T-helper 1 cell treated with Interleukin-12 subunit alpha and Interleukin-12 subunit beta and Interleukin-4 antibody, amounts not matched to agents 30 μg/mL and 1 μg/mL, for 36 hours (primary cell): ENCODE results near the gene CYP2A6.

Experiments used
- H3K27ac Mint-ChIP-seq: one replicate; pipeline ENCODE4 v1.8.0; 2021; ENCODE audit warnings: mild to moderate bottlenecking, mixed read lengths
- H3K27me3 Mint-ChIP-seq: one replicate; pipeline ENCODE4 v1.8.0; 2021; ENCODE audit warnings: low read depth, mixed read lengths
- H3K36me3 Mint-ChIP-seq: one replicate; pipeline ENCODE4 v1.8.0; 2021; ENCODE audit warnings: low read depth, mixed read lengths
- H3K4me1 Mint-ChIP-seq: one replicate; pipeline ENCODE4 v1.8.0; 2021; ENCODE audit warnings: low read depth, mixed read lengths
- H3K4me3 Mint-ChIP-seq: one replicate; pipeline ENCODE4 v1.8.0; 2021; ENCODE audit warnings: mild to moderate bottlenecking, moderate library complexity, mixed read lengths
- H3K9me3 Mint-ChIP-seq: one replicate; pipeline ENCODE4 v1.8.0; 2021; ENCODE audit warnings: mixed read lengths

The CYP2A6 gene

GRCh38 chr19:40803857-40804782 is 46.1 kb downstream of the CYP2A6 start:
- Mint-ChIP-seq H3K27me3 (no peaks in the 10 kb centered on the region), H3K9me3 (no peaks in the 10 kb centered on the region), H3K4me3 (peak overlapping the region; percentile 83), H3K4me1 (peaks cover 68% of the 10 kb centered on the region), H3K36me3 (peaks cover 48% of the 10 kb centered on the region), H3K27ac (peak overlapping the region; percentile 96)

GRCh38 chr19:40803170-40803856 is 46.9 kb downstream of the CYP2A6 start:
- Mint-ChIP-seq H3K9me3 (no peaks in the 10 kb centered on the region), H3K4me1 (peaks cover 72% of the 10 kb centered on the region), H3K27me3 (no peaks in the 10 kb centered on the region), H3K4me3 (peak overlapping the region; percentile 83), H3K36me3 (peaks cover 51% of the 10 kb centered on the region), H3K27ac (peak overlapping the region; percentile 96)

- H3K27ac Mint-ChIP-seq: peak overlapping the region; percentile 96
- H3K4me1 Mint-ChIP-seq: peaks cover 72% of the 10 kb centered on the region
- no peaks in the 10 kb centered on the region for H3K27me3 Mint-ChIP-seq
- H3K9me3 Mint-ChIP-seq: no peaks in the 10 kb centered on the region
- H3K36me3 Mint-ChIP-seq: peaks cover 47% of the 10 kb centered on the region
- H3K4me3 Mint-ChIP-seq: peak overlapping the region; percentile 83
Measured at GRCh38 chr19:40802300-40803169, 47.7 kb downstream of the CYP2A6 start.

GRCh38 chr19:40801426-40802299 is 48.6 kb downstream of the CYP2A6 start:
- Mint-ChIP-seq H3K36me3 (peaks cover 44% of the 10 kb centered on the region), H3K9me3 (no peaks in the 10 kb centered on the region), H3K4me1 (peaks cover 70% of the 10 kb centered on the region), H3K27ac (peak overlapping the region; percentile 96), H3K4me3 (peak overlapping the region; percentile 96), H3K27me3 (no peaks in the 10 kb centered on the region)

GRCh38 chr19:40800997-40801377 is 49.3 kb downstream of the CYP2A6 start:
- H3K36me3 Mint-ChIP-seq: peaks cover 46% of the 10 kb centered on the region
- H3K27ac Mint-ChIP-seq: peak overlapping the region; percentile 96
- no peaks in the 10 kb centered on the region for H3K9me3 Mint-ChIP-seq
- peaks cover 67% of the 10 kb centered on the region for H3K4me1 Mint-ChIP-seq
- peak overlapping the region; percentile 96 for H3K4me3 Mint-ChIP-seq
- H3K27me3 Mint-ChIP-seq: no peaks in the 10 kb centered on the region

GRCh38 chr19:40800339-40800996 is 49.8 kb downstream of the CYP2A6 start:
- Mint-ChIP-seq H3K4me3 (peak overlapping the region; percentile 96), H3K9me3 (no peaks in the 10 kb centered on the region), H3K36me3 (peaks cover 44% of the 10 kb centered on the region), H3K4me1 (peaks cover 63% of the 10 kb centered on the region), H3K27me3 (no peaks in the 10 kb centered on the region), H3K27ac (peak overlapping the region; percentile 86)

GRCh38 chr19:40799558-40800338 is 50.5 kb downstream of the CYP2A6 start:
- peaks cover 44% of the 10 kb centered on the region for H3K36me3 Mint-ChIP-seq
- no peaks in the 10 kb centered on the region for H3K27me3 Mint-ChIP-seq
- H3K27ac Mint-ChIP-seq: peak overlapping the region; percentile 86
- no peaks in the 10 kb centered on the region for H3K9me3 Mint-ChIP-seq
- peak overlapping the region; percentile 96 for H3K4me3 Mint-ChIP-seq
- H3K4me1 Mint-ChIP-seq: peaks cover 56% of the 10 kb centered on the region

GRCh38 chr19:40798683-40799557 is 51.3 kb downstream of the CYP2A6 start, which contains the start of gene EGLN2:
Gene EGLN2, plus strand, starts transcription at chr19:40799191. Its CDS starts 1,382 bp downstream, at chr19:40800573.
- Mint-ChIP-seq H3K27ac (peak within 1 kb of the TSS; percentile 93), H3K4me1 (peaks cover 47% of the 10 kb centered on the region), H3K27me3 (no peaks in the 10 kb centered on the region), H3K4me3 (peak within 1 kb of the TSS; percentile 96), H3K36me3 (peaks cover 40% of the 10 kb centered on the region), H3K9me3 (no peaks in the 10 kb centered on the region)

GRCh38 chr19:40797963-40798682 is 52.1 kb downstream of the CYP2A6 start:
- Mint-ChIP-seq H3K4me1 (peaks cover 39% of the 10 kb centered on the region), H3K27ac (peak overlapping the region; percentile 93), H3K27me3 (no peaks in the 10 kb centered on the region), H3K36me3 (peaks cover 34% of the 10 kb centered on the region), H3K4me3 (peak overlapping the region; percentile 92), H3K9me3 (no peaks in the 10 kb centered on the region)

GRCh38 chr19:40797166-40797962 is 52.9 kb downstream of the CYP2A6 start:
- H3K4me1 Mint-ChIP-seq: peaks cover 34% of the 10 kb centered on the region
- no peaks in the 10 kb centered on the region for H3K27me3 Mint-ChIP-seq
- H3K9me3 Mint-ChIP-seq: no peaks in the 10 kb centered on the region
- H3K36me3 Mint-ChIP-seq: peaks cover 27% of the 10 kb centered on the region
- H3K4me3 Mint-ChIP-seq: no peak overlapping the region
- H3K27ac Mint-ChIP-seq: peak overlapping the region; percentile 93
